ENCODE results near the gene CFAP70. TPM values are rescaled to one million over a fixed set of nuclear protein-coding genes. Genes with fewer than 3 reads are reported as not detected.

CFAP70 gene
- total RNA-seq, 4 donors from 2014 or later, result 2.6 to 12.9 (median 4.3) TPM

- peaks cover 10% of the 10 kb centered on the region for H3K36me3 ChIP-seq
- no peaks in the 10 kb centered on the region for H3K27me3 ChIP-seq
- H3K9me3 ChIP-seq, result no peaks in the 10 kb centered on the region
- no peak for DNase-seq (ENCODE audit: low spot score in 2 of 2)
- no peak overlapping the region for H3K4me3 ChIP-seq
- no peak overlapping the region for H3K27ac ChIP-seq
- no peaks in the 10 kb centered on the region for H3K4me1 ChIP-seq
- TF ChIP-seq CTCF (IDR thresholded peaks at IDR 0.05), result no peak
- no peak for TF ChIP-seq POLR2AphosphoS5 (IDR thresholded peaks at IDR 0.05)
- no peak for TF ChIP-seq EP300 (IDR thresholded peaks at IDR 0.05)
- no peak for TF ChIP-seq POLR2A (IDR thresholded peaks at IDR 0.05)
Measured at GRCh38 chr10:73225518-73225917, 133.1 kb downstream of the CFAP70 start.

- no peak overlapping the region for H3K27ac ChIP-seq
- TF ChIP-seq POLR2A (IDR thresholded peaks at IDR 0.05), result no peak
- no peaks in the 10 kb centered on the region for H3K27me3 ChIP-seq
- no peak for DNase-seq (ENCODE audit: low spot score in 2 of 2)
- peaks cover 19% of the 10 kb centered on the region for H3K36me3 ChIP-seq
- H3K9me3 ChIP-seq, result no peaks in the 10 kb centered on the region
- WGBS, result 93% methylated on average over 1 of the region's 1 CpG
- H3K4me1 ChIP-seq, result no peaks in the 10 kb centered on the region
- no peak overlapping the region for H3K4me3 ChIP-seq
Measured at GRCh38 chr10:73220989-73221388, 137.7 kb downstream of the CFAP70 start.

GRCh38 chr10:73219384-73219783, 139.3 kb downstream of the CFAP70 start:
- TF ChIP-seq EP300 (IDR thresholded peaks at IDR 0.05) (no peak), CTCF (IDR thresholded peaks at IDR 0.05) (no peak), POLR2AphosphoS5 (IDR thresholded peaks at IDR 0.05) (no peak), POLR2A (IDR thresholded peaks at IDR 0.05) (no peak)
- DNase-seq (ENCODE audit: low spot score in 2 of 2), result no peak
- Histone ChIP-seq H3K36me3 (peaks cover 19% of the 10 kb centered on the region), H3K4me3 (no peak overlapping the region), H3K9me3 (no peaks in the 10 kb centered on the region), H3K4me1 (no peaks in the 10 kb centered on the region), H3K27me3 (no peaks in the 10 kb centered on the region), H3K27ac (no peak overlapping the region)

- H3K4me3 ChIP-seq, result no peak overlapping the region
- whole genome bisulfite sequencing, result 91% methylated on average over 2 of the region's 2 CpGs
- H3K27me3 ChIP-seq, result no peaks in the 10 kb centered on the region
- no peaks in the 10 kb centered on the region for H3K4me1 ChIP-seq
- H3K36me3 ChIP-seq, result peaks cover 19% of the 10 kb centered on the region
- no peaks in the 10 kb centered on the region for H3K9me3 ChIP-seq
- TF ChIP-seq CTCF (IDR thresholded peaks at IDR 0.05) (no peak), POLR2AphosphoS5 (IDR thresholded peaks at IDR 0.05) (no peak), EP300 (IDR thresholded peaks at IDR 0.05) (no peak), POLR2A (IDR thresholded peaks at IDR 0.05) (no peak)
- DNase-seq (ENCODE audit: low spot score in 2 of 2), result no peak
- no peak overlapping the region for H3K27ac ChIP-seq
Measured at GRCh38 chr10:73218431-73219191, 140.1 kb downstream of the CFAP70 start.

GRCh38 chr10:73217628-73218027, 141.0 kb downstream of the CFAP70 start:
- H3K36me3 ChIP-seq, result peaks cover 19% of the 10 kb centered on the region
- WGBS, result 98% methylated on average over 2 of the region's 2 CpGs
- no peak overlapping the region for H3K27ac ChIP-seq

More at GRCh38 chr10:73217628-73218027, 141.0 kb downstream of the CFAP70 start:
- TF ChIP-seq POLR2A (IDR thresholded peaks at IDR 0.05), result no peak
- TF ChIP-seq EP300 (IDR thresholded peaks at IDR 0.05), result no peak
- no peak for TF ChIP-seq CTCF (IDR thresholded peaks at IDR 0.05)
- TF ChIP-seq POLR2AphosphoS5 (IDR thresholded peaks at IDR 0.05), result no peak
- DNase-seq (ENCODE audit: low spot score in 2 of 2), result no peak
- Histone ChIP-seq H3K4me3 (no peak overlapping the region), H3K27me3 (no peaks in the 10 kb centered on the region), H3K4me1 (no peaks in the 10 kb centered on the region), H3K9me3 (no peaks in the 10 kb centered on the region)
